PC-9 (cell line): ENCODE measurements around the gene NACA. TPM values are rescaled to one million over a fixed set of nuclear protein-coding genes. Genes with fewer than 3 reads are reported as not detected.

Experiments
- BruUV-seq: library from RNA; stranded (reverse); fragments of 400-500 nt; replicated peaks from 2 replicates; lab custom pipeline; 2021; lab: Mats Ljungman, UMichigan
- CTCF ChIA-PET: fragments of 300-600 bp; sonication (Branson Sonifier 250); formaldehyde crosslinking; loops from one replicate; lab custom pipeline; 2022; ENCODE audit warnings: antibody characterized with exemption; lab: Charles Lee
- POLR2A ChIA-PET: fragments of 300-600 bp; sonication (Branson Sonifier 250); formaldehyde crosslinking; loops from one replicate; lab custom pipeline; 2022; ENCODE audit warnings: antibody characterized with exemption; ENCODE audit not compliant: unreplicated experiment; lab: Charles Lee
- DNase-seq, 2 experiments: peaks; one replicate each; pipeline versions ENCODE4 v3.0.0 to v3.0.0-alpha.2; 2015 to 2022; ENCODE audit warnings: mixed read lengths in 1 of 2
- H2AFZ ChIP-seq: fragments of 200-600 bp; sonication (generic); 2 replicates; pipeline ENCODE4 v1.8.1; 2017; ENCODE audit warnings: antibody characterized with exemption
- H3F3A ChIP-seq: fragments of 200-600 bp; sonication (generic); 2 replicates; pipeline ENCODE4 v1.8.1; 2017; ENCODE audit warnings: antibody characterized with exemption, mild to moderate bottlenecking, low read depth; ENCODE audit not compliant: insufficient read depth
- H3K27ac ChIP-seq: fragments of 200-600 bp; sonication (generic); 2 replicates; pipeline ENCODE4 v1.6.1; 2016; ENCODE audit warnings: mixed run types
- H3K27me3 ChIP-seq: fragments of 200-600 bp; sonication (generic); 2 replicates; pipeline ENCODE4 v1.6.1; 2016; ENCODE audit warnings: low read depth, mixed run types; ENCODE audit not compliant: insufficient read depth
- H3K36me3 ChIP-seq: fragments of 200-600 bp; sonication (generic); 2 replicates; pipeline ENCODE4 v1.6.1; 2016; ENCODE audit warnings: low read depth, mixed run types
- H3K4me1 ChIP-seq: fragments of 200-600 bp; sonication (generic); replicated peaks from 2 replicates; pipeline ENCODE4 v1.6.1; 2016; ENCODE audit warnings: mixed run types; ENCODE audit not compliant: insufficient read depth
- H3K4me2 ChIP-seq: fragments of 200-600 bp; sonication (generic); 2 replicates; pipeline ENCODE4 v1.6.1; 2017; ENCODE audit warnings: mixed run types
- H3K4me3 ChIP-seq: fragments of 200-600 bp; sonication (generic); 2 replicates; pipeline ENCODE4 v1.6.1; 2016; ENCODE audit warnings: mixed run types
- H3K79me2 ChIP-seq: fragments of 200-600 bp; sonication (generic); 2 replicates; pipeline ENCODE4 v1.6.1; 2017; ENCODE audit warnings: low read depth, mixed run types
- H3K9me2 ChIP-seq: fragments of 200-600 bp; sonication (generic); 2 replicates; pipeline ENCODE4 v1.8.1; 2017; ENCODE audit warnings: mild to moderate bottlenecking; ENCODE audit not compliant: insufficient read depth
- H3K9me3 ChIP-seq: fragments of 200-600 bp; sonication (generic); 2 replicates; pipeline ENCODE4 v1.8.1; 2016; ENCODE audit warnings: low read depth; ENCODE audit not compliant: insufficient read depth
- H4K20me1 ChIP-seq: fragments of 200-600 bp; sonication (generic); 2 replicates; pipeline ENCODE4 v1.8.1; 2017; ENCODE audit not compliant: insufficient read depth
- EZH2 ChIP-seq: fragments of 200-600 bp; sonication (generic); IDR thresholded peaks from 2 replicates; pipeline ENCODE4 v1.8.0; 2017; ENCODE audit warnings: antibody characterized with exemption, low read depth
- intact Hi-C: fragments of 100-400 bp; cut with micrococcal nuclease; formaldehyde crosslinking; loops from one replicate; pipeline ENCODE4 v1.10.0; 2022; ENCODE audit not compliant: unreplicated experiment
- total RNA-seq: library from RNA; stranded (reverse); gene quantifications from 2 replicates; pipeline ENCODE4 v1.2.3, GENCODE V29; 2021
- TF ChIP-seq, protein P1 (sequence below): fragments of 200-600 bp; sonication (generic); conservative IDR thresholded peaks from 2 replicates; pipeline ENCODE4 v1.6.1; 2017; ENCODE audit warnings: mixed run types, antibody characterized with exemption, mild to moderate bottlenecking, moderate library complexity

Gene NACA
- total RNA-seq, 1 experiment from 2014 or later, result 1,035 TPM

DNA sequence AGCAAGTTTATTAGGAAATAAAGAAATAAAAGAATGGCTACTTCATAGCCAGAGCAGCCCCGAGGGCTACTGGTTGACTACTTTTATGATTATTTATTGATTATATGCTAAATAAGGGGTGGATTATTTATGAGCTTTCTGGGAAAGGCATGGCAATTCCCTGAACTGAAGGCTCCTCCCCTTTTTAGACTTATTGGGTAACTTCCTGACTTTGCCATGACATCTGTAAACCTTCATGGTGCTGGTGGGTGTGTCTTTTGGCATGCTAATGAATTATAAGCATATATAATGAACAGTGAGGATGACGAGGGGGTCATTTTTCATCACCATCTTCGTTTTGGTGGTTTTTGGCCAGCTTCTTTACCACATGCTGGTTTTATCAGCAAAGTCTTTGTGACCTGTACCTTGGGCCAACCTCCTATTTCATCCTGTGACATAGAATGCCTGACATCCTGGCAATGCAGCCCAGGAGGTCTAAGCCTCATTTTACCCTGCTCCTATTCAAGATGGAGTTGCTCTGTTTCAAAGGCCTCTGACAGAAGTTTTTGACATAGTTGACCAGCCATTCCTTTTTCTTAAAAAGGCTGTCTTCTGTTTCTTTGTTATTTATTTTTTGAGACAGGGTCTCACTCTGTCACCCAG is 26.0 kb downstream of the NACA start:
- Histone ChIP-seq H3K9me2 (no peaks in the 10 kb centered on the region), H2AFZ (no peak overlapping the region), H3K79me2 (no peaks in the 10 kb centered on the region), H3K27ac (no peak overlapping the region), H3K36me3 (no peaks in the 10 kb centered on the region), H3K4me1 (no peaks in the 10 kb centered on the region; the same call in 1 of the 2 replicates), H3K9me3 (no peaks in the 10 kb centered on the region), H4K20me1 (no peaks in the 10 kb centered on the region), H3K4me3 (no peak overlapping the region), H3K27me3 (no peaks in the 10 kb centered on the region), H3K4me2 (no peak overlapping the region), H3F3A (peaks cover 13% of the 10 kb centered on the region; the same call in 1 of the 2 replicates)
- POLR2A ChIA-PET, result no interaction called here
- CTCF ChIA-PET, result no interaction called here
- no TSS peak for BruUV-seq
- DNase-seq, result no peak
- intact Hi-C loops, result no loop called here
- TF ChIP-seq, protein P1, sequence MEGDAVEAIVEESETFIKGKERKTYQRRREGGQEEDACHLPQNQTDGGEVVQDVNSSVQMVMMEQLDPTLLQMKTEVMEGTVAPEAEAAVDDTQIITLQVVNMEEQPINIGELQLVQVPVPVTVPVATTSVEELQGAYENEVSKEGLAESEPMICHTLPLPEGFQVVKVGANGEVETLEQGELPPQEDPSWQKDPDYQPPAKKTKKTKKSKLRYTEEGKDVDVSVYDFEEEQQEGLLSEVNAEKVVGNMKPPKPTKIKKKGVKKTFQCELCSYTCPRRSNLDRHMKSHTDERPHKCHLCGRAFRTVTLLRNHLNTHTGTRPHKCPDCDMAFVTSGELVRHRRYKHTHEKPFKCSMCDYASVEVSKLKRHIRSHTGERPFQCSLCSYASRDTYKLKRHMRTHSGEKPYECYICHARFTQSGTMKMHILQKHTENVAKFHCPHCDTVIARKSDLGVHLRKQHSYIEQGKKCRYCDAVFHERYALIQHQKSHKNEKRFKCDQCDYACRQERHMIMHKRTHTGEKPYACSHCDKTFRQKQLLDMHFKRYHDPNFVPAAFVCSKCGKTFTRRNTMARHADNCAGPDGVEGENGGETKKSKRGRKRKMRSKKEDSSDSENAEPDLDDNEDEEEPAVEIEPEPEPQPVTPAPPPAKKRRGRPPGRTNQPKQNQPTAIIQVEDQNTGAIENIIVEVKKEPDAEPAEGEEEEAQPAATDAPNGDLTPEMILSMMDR, result no peak
- TF ChIP-seq EZH2, result no peak

DNA sequence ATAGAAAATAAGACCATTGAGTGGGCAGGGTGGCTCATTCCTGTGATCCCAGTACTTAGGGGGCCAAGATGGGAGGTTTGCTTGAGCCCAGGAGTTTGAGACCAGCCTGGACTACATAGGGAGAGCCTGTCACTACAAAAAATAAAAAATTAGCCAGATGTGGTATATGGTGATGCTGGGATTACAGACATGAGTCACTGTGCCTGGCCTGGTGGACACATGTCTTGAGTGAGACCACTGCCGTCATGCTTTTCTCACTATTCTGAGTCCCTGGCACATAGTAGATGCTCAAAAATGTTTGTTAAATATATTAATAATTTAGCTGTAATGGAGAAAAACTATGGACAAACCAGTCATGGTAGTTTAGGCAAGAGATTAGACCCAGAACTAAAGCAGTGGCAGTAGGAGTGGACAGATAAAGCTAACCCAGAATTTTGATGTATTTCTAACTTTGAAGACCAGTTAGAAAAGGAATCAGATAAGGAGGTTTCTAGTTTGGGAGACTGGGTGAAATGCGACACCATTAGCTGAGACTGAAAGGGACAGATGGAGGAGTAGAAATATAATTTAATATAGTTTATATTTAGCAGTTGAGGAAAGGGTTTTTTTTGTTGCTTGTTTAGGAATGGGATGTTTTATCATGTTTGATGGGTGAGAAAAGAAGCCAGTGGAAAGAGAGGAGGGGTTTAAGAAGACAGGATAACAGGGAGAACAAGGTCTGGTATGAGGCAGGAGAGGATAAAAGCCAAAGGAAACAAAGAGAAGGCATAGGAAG is 29.6 kb downstream of the NACA start:
- intact Hi-C loops, result no loop called here
- ChIA-PET POLR2A (interaction anchor here (0.6 kb wide), 1 partner anchor 14 kb away, joined by 5 read pairs; no protein-coding TSS in a partner anchor), CTCF (no interaction called here)
- TF ChIP-seq, protein P1, result no peak
- no peak for DNase-seq
- H4K20me1 ChIP-seq, result no peaks in the 10 kb centered on the region
- no peak overlapping the region for H3K4me3 ChIP-seq
- peaks cover 13% of the 10 kb centered on the region; the same call in 1 of the 2 replicates for H3F3A ChIP-seq
- no peaks in the 10 kb centered on the region for H3K27me3 ChIP-seq
- no peak overlapping the region for H3K27ac ChIP-seq
- no peaks in the 10 kb centered on the region for H3K79me2 ChIP-seq
- no peak overlapping the region for H2AFZ ChIP-seq
- H3K9me2 ChIP-seq, result no peaks in the 10 kb centered on the region
- BruUV-seq, result no TSS peak
- no peaks in the 10 kb centered on the region for H3K9me3 ChIP-seq
- no peaks in the 10 kb centered on the region; the same call in 1 of the 2 replicates for H3K4me1 ChIP-seq
- H3K4me2 ChIP-seq, result no peak overlapping the region
- H3K36me3 ChIP-seq, result no peaks in the 10 kb centered on the region

DNA sequence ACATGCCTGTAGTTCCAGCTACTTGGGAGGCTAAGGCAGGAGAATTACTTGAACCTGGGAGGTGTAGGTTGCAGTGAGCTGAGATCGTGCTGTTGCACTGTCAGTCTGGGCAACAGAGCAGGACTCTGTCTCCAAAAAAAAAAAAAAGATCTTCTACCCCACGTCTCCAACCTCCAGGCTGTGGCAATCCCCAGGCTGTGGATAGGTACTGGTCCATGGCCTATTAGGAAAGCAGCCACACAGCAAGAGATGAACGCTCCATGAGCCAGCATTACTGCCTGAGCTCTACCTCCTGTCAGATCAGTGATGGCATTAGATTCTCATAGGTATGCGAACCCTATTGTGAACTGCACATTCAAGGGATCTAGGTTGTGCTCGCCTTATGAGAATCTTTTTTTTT is 30.9 kb downstream of the NACA start:
- no peaks in the 10 kb centered on the region for H3K27me3 ChIP-seq
- BruUV-seq, result no TSS peak

More for the DNA sequence above, 30.9 kb downstream of the NACA start:
- no peak overlapping the region for H3K4me2 ChIP-seq
- H3K79me2 ChIP-seq, result no peaks in the 10 kb centered on the region
- H3K4me1 ChIP-seq, result no peaks in the 10 kb centered on the region; the same call in 1 of the 2 replicates
- H2AFZ ChIP-seq, result no peak overlapping the region
- no peak for DNase-seq
- H3K27ac ChIP-seq, result no peak overlapping the region
- ChIA-PET CTCF (interaction anchor here (0.6 kb wide), 1 partner anchor 12 kb away, joined by 14 read pairs; no protein-coding TSS in a partner anchor), POLR2A (interaction anchor here (0.6 kb wide), 1 partner anchor 28 kb away, joined by 3 read pairs; no protein-coding TSS in a partner anchor)
- TF ChIP-seq, protein P1, result no peak
- TF ChIP-seq EZH2, result no peak
- intact Hi-C loops, result no loop called here
- peaks cover 26% of the 10 kb centered on the region for H3F3A ChIP-seq
- H3K4me3 ChIP-seq, result no peak overlapping the region
- no peaks in the 10 kb centered on the region for H3K36me3 ChIP-seq
- no peaks in the 10 kb centered on the region for H3K9me3 ChIP-seq
- H3K9me2 ChIP-seq, result no peaks in the 10 kb centered on the region
- no peaks in the 10 kb centered on the region for H4K20me1 ChIP-seq
